Right renal cortex interstitium (tissue), 3 donors: ENCODE data around the gene COL4A4. TPM values are rescaled to one million over a fixed set of nuclear protein-coding genes. Genes with fewer than 3 reads are reported as not detected.

Source experiments
- DNase-seq, 3 donors: peaks; one replicate each; pipeline ENCODE4 v3.0.0-alpha.2; 2013; ENCODE audit warnings: low read depth in 3 of 3, low spot score in 2 of 3
- polyA plus RNA-seq, 3 donors: library from polyadenylated mRNA; unstranded; fragments of 120-200 nt; gene quantifications; one replicate each; pipeline ENCODE4 v1.2.1, GENCODE V29; 2013; ENCODE audit not compliant: insufficient read length in 3 of 3

COL4A4 gene
- polyA plus RNA-seq, 3 donors: 49.7 to 64.2 (median 53.8) TPM

DNA sequence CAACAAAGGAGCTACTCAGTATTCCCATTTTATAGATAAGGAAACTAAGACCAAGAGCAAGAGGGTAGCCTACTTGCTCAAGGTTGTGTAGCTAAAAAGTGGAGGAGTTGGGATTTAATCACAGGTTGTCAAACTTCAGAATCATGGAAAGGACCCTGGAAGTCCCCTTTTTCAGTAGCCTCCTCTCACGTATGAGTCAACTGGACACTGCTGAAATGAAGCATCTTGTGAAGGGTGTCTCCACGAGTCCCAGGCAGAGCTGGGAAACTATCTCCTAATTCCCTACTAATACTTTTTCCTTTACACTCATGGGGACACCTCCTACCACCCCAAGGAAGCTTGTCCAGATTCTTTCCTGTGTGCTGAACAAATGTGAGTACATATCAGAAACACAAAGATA lies 172.3 kb downstream of the COL4A4 start:
- no peak for DNase-seq

DNA sequence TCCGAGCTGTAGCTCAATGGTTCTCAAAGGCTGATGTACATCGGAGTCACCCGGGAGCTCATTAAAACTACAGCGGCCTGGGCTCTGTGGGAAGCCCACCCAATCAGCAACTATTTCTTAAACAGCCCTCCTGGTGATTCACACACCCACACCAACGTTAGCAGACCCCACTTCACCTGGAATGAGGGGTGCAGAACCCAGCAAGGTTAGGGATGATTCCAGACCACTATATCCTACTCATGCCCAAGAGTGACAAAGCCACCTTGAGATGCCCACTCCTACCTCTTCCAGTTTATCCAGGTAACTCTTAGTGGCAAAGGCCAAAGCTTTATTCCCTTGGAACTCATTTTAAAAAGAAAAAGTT lies 178.4 kb downstream of the COL4A4 start:
- DNase-seq: no peak

DNA sequence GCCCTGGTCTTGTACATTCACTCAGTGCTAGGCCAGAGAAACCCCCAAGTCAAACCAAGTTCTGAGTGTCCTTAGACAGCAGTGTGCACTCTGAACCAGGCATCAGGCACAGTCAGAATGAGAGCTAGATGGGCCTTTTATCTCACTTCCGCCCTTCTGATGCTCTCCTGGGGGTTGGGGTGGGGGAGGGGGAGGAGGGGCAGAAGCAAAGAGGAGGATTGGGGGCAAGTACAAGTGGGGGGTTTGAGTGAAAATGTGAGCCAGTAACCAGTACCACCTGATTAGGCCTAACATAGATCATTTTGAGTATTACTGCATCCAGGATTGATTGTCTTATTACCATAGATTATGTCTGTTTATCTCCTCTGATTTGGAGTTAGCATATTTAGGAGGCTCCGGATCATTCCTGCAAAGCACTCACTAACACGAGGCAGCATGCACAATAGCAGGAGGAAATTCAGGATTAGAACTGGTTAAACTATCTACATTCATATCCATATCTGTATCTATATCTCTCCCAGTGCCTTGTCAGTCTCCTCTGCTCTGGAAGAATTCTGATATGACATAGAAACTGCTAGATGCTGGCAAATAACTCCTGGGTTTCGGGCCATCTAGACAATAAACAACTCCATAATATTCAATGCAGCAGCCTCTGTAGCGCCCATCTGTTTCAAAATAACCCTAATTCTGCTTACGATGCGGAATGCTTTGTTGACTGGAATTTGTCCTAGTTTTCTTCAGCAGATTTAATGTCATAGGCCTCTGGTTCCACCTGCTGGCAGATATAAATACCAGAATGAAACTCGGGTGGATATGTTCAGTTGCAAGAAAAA lies 179.0 kb downstream of the COL4A4 start:
- DNase-seq: peak; percentile 61 to 67 (median 64)

DNA sequence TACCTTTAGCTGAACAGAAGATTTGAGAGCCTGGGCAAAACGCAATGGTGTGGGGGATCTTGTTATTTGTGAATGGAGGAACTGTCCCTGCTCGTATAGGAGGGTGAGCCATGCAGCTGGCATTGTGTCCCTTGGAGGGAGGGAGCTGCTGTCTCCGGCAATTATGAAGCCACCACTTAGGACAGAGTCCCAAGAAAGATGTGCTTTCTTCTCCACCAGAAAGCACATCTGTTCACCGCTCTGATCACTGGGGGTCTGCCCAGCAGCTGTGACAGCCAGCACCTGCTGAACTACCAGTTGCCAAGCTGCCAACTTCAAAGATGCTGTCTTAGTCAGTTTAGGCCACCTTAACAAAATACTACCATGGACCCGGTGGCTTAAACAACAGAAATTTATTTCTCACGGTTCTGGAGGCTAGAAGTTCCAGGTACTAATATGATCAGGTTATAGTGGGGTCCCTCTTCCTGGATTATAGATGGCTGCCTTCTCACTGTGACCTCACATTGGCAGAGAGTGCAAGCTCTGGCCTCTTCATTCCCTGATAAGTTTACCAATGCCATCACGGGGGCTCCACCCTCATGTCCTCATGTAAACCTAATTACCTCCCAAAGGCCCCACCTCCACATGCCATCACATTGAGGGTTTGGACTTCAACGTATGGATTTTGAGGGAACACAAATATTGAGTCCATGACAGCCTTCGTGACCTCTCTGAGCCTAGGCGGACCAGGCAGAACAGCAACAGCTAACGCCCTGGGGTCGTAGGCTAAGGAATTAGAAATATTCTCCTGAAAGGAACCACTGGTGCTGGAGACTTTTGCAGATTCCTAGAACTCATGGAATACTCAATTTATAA lies 179.9 kb downstream of the COL4A4 start:
- no peak for DNase-seq

DNA sequence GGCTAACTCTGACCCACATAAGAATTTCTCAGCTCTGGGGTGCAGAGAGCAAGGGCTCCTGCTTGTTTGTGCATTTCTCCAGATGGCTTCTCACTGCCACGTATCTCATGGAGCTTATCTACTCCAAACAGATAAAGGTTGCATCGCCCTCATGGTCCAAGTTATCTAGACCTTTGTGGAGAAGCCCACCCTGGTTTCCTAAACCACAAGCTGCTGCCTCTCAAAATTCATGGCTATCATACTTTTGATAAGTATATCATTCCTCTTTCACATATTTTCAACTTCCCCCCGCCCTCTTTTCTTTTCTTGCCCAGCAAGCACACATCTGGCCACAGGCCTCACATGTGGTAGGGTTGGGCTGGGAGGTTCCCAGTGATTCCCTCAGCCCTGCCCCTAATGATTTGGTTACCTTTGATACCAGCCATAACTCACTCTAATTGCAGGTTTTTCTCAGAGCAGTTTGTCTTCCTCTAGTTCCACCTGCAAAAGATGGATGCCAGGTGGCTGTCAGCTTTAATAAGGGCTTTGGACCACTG lies 182.1 kb downstream of the COL4A4 start:
- no peak for DNase-seq

DNA sequence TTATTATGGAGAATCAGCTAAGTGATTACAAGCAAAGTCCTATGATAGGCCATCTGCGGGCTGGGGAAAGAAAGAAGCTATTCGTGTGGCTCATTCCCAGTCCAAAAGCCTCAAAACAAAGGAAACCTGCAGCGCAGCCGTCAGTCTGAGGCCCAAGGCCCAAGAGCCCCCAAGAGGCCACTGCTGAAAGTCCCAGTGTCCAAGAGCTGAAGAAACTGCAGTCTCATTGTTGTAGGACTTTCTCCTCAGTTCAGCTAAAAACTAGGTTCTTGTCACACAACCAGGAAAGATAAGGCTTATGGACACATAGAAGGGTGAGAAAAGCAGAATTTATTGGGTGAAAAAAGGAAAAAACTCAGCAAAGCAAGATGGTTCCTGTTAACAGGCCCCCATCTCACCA lies 185.0 kb downstream of the COL4A4 start:
- no peak for DNase-seq

DNA sequence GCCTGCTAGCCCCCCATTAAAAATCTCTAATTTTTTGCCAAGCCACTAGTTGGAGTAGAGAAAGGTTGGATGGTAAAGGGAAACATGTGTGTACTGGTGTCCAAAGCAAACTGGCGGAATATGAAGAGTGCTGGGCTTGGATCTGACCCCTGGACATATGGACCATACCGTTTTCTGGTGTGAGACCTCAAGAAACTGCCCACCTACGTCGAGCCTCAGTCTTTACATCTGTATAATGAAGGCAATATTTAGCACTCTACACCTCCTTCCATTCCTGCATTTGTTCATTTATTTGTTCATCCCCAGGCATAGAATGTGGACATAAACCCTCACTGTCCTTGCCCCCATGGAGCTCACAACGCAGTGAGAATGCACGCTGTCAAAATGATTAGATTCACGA lies 185.7 kb downstream of the COL4A4 start:
- DNase-seq: no peak

DNA sequence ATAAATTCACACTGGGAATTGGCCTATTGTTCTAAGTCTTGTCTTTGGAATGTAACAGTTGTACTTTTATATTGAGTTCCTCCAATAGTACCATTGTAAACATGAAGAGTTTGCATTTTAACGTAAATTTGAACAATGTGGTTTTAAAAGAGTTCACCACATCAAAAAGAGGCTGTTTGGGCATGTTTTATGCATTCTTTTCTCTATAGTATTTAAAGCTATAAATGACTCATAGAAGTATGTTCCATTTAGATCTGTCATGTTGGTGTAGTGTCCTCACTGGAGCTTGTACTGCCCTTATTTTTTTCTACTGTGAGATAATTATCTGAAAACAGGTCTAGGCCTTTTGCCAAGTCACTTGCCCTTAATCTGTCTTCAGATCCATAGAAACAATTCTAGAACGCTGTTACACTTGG lies 186.2 kb downstream of the COL4A4 start:
- no peak for DNase-seq

DNA sequence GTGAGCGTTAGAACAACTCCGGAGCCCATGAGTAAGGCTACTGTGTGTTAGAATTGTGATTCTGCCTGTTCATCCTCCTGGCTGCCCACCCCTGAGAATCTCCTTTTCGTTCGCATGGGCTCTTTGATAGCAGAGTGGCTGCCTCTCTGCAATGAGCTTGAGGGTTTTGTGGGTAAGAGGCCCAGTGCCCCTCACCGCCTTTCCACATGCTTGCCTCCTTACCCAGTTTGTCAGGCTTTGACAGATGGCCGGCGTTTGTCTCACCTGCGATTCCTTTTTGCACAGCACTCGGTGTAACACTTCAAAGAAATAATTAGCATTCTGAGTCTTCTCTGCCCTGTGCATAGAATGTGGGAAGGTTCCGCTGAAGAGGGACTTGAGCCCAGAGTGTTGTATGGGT lies 190.2 kb downstream of the COL4A4 start:
- DNase-seq: no peak

DNA sequence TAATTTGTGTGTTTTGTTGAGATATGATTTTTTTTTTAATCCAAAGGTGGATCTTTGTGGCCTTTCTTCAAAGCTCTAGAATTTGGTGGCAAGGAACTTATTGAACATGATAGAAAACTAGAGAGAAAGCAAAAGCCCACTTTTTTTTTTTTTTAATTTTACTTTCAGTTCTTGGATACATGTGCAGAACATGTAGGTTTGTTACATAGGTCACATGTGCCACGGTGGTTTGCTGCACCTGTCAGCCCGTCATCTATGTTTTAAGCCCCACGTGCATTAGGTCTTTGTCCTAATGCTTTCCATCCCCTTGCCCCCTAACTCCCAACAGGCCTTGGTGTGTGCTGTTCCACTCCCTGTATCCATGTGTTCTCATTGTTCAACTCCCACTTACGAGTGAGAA lies 192.2 kb downstream of the COL4A4 start:
- no peak for DNase-seq

DNA sequence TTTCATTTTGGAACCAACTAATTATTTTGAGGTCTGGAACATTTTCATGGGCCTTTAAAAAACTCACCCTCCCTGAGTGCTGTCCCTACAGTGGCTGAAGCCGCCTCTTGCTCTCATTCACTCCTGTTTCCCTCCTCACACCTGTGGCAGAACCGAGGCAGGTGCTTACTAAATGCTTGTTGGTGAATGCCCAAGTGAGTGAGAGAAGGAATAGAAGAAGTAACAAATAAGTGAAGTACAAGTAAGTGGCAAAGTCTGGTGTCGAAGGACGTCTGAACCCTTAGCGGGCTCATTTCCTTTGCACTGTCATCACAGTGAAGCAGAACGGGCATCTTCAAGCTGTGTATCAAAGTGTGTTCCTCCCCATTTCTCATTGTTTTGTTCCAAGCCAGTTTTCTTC lies 192.9 kb downstream of the COL4A4 start:
- no peak for DNase-seq

DNA sequence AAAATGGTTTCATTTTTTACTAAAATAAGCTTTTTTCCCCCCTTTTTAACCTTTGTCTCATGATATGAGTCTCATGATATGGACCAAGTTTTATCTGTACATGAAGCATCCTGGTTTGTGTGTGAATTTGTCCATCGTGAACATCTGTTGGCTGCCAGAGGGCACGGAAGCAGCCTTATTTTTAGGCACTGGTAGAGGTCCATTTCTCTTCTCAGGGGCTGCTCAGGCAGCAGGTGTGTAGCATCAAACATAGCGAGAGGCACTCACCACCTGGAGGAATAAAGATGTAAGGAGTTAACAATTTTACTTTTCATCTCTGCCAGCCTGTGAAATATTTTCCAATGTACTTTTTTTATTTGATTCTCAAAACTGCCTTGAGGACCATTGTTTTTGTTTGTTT lies 193.6 kb downstream of the COL4A4 start:
- no peak for DNase-seq

DNA sequence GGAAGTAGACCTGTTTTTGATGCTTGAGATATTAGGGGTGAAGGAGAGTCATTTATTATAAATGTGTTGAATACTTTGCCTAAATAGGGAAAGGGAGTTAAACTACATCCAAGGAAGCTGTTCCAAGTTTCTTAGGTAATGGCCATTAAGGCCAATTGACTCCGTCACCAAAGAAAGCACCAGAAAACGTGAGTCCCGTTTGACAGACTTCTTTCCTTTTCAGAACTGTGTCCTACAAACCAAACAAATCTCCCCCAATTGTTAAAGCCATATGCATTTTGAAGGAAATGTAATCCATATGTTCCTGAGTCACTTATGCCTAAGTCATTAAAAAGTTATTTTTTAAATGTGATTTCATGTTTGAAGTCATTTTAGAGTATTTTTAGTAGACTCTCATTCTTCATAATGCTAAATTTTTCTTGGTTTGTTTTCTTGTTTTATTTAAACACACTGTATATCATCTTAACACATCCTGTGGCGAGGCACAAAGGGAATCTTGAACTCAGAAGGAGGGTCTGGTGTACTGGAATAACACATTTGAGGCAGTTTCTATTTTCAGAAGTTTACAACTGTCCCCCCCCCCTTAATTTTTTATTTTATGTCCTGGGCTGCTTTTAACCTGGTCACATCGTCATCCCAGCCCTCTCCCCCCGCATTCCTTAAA lies 194.5 kb downstream of the COL4A4 start:
- no peak for DNase-seq

DNA sequence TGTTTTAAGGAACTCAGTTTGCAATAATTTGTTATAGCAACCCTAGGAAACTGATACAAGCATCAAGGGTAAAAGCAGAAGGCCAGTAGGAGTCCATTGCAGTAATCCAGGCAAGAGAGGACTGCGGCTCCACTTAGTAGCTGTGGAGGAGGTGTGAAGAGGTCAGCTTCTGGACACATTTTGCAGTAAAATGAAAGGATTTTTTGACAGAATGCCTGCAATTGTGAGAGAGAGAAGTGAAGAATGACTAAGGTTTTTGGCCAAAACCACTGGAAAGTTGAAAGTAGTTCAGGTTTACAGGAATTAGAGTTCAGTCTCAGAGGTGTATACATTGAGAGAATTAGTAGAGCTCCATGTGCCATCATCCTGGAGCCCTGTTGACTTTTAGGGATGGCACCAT lies 198.6 kb downstream of the COL4A4 start:
- no peak for DNase-seq

DNA sequence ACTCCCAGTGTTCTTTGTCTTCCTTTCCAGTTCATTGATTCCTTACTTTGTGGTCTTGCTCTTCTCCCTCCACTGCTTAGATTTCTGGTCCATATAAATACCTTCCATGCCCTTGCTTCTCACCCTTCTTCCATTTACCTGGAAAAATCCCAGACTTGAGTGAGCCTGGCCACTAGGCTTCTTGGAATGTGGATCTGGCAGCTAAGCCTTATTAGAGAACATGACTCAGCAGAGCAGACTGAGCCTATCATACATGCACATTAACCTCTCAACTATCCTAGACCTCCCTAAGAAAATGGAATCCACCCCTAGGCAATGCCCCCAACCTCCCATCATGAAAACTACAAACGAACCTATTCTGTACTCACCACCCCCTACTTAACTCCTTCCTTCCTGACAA lies 200.5 kb downstream of the COL4A4 start:
- no peak for DNase-seq

DNA sequence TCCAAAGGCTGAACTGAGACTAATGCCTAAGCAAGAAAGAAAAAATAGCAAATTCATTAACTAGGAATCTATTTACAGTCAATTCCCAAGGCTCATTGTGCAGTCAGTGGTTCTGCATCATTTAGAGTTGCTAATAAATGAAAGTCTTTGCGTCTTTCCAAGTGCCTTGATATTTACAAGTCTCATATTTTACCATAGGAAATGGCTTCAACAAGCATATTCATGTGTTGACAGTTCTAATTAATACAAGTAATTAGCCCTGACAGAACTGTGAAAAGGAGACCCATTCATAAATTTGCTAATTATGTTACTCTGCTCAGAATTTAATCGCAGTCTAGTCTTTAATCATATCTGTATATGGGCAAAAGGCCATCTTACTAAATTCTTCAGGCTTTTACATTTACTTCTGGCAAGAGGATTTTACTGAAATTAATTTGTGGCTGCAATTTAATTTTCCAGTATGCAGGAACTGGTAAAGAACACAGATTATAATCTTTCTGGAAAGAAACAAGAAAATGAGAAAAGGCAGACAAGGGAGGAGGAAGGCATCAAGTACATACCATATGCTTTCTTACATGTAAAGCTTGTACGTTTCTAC lies 201.7 kb downstream of the COL4A4 start:
- DNase-seq: no peak

DNA sequence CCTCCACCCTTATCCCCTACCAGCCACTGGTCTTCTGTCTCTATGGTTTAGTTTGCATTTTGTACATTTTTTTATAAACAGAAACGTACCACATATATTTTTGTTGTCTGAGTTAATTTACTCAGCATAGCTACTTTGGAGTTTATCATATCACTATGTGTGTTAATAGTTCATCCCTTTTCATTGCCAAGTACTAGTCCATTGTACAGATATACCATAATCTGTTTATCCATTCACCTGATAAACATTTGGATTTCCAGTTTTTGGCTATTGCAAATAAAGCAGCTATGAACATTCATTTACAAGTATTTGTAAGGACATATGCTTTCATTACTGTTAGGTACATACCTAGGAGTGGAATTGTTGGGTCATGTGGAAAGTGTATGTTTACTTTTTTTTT lies 204.6 kb downstream of the COL4A4 start:
- no peak for DNase-seq

DNA sequence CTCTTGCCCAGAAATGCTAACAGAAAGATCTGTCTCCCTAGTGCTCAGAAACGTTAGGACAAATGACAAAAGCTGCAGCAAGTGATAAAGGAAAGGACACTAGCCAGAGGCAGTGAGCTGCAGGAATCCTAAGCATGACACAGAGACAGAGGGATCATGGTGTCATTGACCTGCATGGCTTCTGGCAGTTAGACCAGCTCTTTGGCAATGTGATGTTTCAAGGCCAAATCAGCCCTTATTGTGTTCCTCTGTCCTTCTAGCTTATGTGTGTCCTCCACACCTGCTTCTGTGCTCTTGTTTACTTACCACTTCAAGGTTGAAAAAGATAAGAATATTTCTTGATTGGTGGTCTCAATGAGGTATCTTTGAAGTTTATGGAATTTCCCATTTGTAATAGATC lies 207.3 kb downstream of the COL4A4 start:
- no peak for DNase-seq

DNA sequence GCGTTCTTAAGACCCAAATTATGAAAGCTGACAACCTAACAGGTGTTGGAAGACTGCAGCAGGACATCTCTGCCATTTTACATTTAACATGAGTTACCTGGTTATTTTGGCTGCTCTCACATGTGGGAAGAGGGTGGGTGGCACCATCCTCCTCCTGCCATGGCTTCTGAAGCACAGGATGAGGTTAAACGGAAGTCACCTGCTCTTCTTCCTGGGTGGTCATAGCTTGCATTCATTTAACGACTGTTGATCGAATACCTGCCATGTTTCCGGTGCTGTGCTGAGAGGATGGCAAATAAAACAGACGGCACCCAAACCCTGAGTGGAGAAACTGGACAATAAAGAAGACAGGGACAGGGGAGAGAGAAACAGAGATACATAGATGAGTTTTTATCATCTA lies 210.2 kb downstream of the COL4A4 start:
- DNase-seq: no peak

DNA sequence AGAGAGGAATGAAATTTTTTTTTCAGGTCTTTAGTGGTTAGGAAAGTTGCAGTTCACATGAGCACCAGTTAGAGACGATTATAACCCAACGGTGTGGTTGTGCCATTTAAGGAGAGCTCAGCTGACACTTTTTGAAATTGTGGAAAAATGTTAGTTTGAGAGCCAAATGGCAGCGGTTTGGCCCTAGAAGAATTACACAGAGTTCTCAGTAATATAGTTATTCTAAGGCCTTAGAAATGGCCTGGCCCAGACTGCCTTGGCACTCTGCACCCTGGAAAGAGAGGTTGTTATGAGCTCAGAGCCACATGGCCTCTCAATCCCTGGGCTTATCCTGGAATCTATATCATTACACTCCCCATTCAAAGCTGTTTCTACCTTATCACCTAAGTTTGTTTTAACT lies 210.8 kb downstream of the COL4A4 start:
- no peak for DNase-seq
